ENCODE measurements around the gene TARS2. TPM values are rescaled to one million over a fixed set of nuclear protein-coding genes. Genes with fewer than 3 reads are reported as not detected.

Gene TARS2
- total and polyA plus RNA-seq, 4 donors = 14.3 to 20.5 (median 14.8) TPM

DNA sequence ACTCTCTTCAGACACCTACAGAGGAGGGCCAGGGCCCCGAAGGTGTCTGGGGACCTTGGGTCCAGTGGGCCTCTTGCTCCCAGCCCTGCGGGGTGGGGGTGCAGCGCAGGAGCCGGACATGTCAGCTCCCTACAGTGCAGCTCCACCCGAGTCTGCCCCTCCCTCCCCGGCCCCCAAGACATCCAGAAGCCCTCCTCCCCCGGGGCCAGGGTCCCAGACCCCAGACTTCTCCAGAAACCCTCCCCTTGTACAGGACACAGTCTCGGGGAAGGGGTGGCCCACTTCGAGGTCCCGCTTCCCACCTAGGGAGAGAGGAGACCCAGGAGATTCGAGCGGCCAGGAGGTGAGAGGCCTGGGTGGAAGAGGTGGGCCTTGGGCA lies 65.7 kb downstream of the TARS2 start:
- Histone ChIP-seq H3K9ac (ENCODE audit: insufficient read depth in 1 of 2, low read length in 2 of 2) (no peak overlapping the region), H3K27ac (ENCODE audit: low read depth in 1 of 2, low read length in 1 of 2) (peak overlapping the region; percentile 8 to 34), H3K9me3 (ENCODE audit: control insufficient read depth in 4 of 4, insufficient read depth in 3 of 4, low read length in 3 of 4) (no peaks in the 10 kb centered on the region), H3K36me3 (ENCODE audit: control insufficient read depth in 4 of 4, insufficient read depth in 4 of 4, low read length in 4 of 4) (peaks cover 0 to 19% (median 5%) of the 10 kb centered on the region in 4 donors), H3K27me3 (ENCODE audit: control insufficient read depth in 3 of 3, insufficient read depth in 3 of 3, low read length in 2 of 3) (no peaks in the 10 kb centered on the region), H3K4me3 (no peak overlapping the region), H3K4me1 (ENCODE audit: control insufficient read depth in 5 of 5, insufficient read depth in 5 of 5, low read length in 5 of 5) (peaks cover 0 to 38% (median 7%) of the 10 kb centered on the region in 5 donors)
- DNase-seq = no peak
- 77 to 78% methylated on average over 12 of the region's 12 CpGs for WGBS, 2 donors
- TF ChIP-seq, protein P1, sequence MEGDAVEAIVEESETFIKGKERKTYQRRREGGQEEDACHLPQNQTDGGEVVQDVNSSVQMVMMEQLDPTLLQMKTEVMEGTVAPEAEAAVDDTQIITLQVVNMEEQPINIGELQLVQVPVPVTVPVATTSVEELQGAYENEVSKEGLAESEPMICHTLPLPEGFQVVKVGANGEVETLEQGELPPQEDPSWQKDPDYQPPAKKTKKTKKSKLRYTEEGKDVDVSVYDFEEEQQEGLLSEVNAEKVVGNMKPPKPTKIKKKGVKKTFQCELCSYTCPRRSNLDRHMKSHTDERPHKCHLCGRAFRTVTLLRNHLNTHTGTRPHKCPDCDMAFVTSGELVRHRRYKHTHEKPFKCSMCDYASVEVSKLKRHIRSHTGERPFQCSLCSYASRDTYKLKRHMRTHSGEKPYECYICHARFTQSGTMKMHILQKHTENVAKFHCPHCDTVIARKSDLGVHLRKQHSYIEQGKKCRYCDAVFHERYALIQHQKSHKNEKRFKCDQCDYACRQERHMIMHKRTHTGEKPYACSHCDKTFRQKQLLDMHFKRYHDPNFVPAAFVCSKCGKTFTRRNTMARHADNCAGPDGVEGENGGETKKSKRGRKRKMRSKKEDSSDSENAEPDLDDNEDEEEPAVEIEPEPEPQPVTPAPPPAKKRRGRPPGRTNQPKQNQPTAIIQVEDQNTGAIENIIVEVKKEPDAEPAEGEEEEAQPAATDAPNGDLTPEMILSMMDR (IDR thresholded peaks at IDR 0.05; ENCODE audit: control extremely low read depth, extremely low read depth) = no peak
- no peak for ATAC-seq (ENCODE audit: insufficient read depth, low FRiP score)

DNA sequence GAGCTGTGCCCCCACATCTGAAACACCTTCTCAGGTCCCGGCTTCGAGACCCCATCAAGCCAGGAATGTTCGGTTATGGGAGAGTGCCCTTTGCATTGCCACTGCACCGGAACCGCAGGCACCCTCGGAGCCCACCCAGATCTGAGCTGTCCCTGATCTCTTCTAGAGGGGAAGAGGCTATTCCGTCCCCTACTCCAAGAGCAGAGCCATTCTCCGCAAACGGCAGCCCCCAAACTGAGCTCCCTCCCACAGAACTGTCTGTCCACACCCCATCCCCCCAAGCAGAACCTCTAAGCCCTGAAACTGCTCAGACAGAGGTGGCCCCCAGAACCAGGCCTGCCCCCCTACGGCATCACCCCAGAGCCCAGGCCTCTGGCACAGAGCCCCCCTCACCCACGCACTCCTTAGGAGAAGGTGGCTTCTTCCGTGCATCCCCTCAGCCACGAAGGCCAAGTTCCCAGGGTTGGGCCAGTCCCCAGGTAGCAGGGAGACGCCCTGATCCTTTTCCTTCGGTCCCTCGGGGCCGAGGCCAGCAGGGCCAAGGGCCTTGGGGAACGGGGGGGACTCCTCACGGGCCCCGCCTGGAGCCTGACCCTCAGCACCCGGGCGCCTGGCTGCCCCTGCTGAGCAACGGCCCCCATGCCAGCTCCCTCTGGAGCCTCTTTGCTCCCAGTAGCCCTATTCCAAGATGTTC lies 66.3 kb downstream of the TARS2 start:
- no peak overlapping the region for H3K9ac ChIP-seq (ENCODE audit: insufficient read depth in 1 of 2, low read length in 2 of 2)
- DNase-seq (no peak), ATAC-seq (ENCODE audit: insufficient read depth, low FRiP score) (no peak)
- no peaks in the 10 kb centered on the region for H3K9me3 ChIP-seq (ENCODE audit: control insufficient read depth in 4 of 4, insufficient read depth in 3 of 4, low read length in 3 of 4)
- no peak overlapping the region for H3K4me3 ChIP-seq
- peaks cover 0 to 38% (median 7%) of the 10 kb centered on the region in 5 donors for H3K4me1 ChIP-seq (ENCODE audit: control insufficient read depth in 5 of 5, insufficient read depth in 5 of 5, low read length in 5 of 5)
- WGBS, 2 donors = 90 to 93% methylated on average over 23 of the region's 23 CpGs
- H3K27ac ChIP-seq (ENCODE audit: low read depth in 1 of 2, low read length in 1 of 2) = peak overlapping the region in 1 of 2 donors; percentile 8
- no peaks in the 10 kb centered on the region for H3K27me3 ChIP-seq (ENCODE audit: control insufficient read depth in 3 of 3, insufficient read depth in 3 of 3, low read length in 2 of 3)
- peaks cover 0 to 24% (median 5%) of the 10 kb centered on the region in 4 donors for H3K36me3 ChIP-seq (ENCODE audit: control insufficient read depth in 4 of 4, insufficient read depth in 4 of 4, low read length in 4 of 4)
- TF ChIP-seq, protein P1 (IDR thresholded peaks at IDR 0.05; ENCODE audit: control extremely low read depth, extremely low read depth) = no peak

GRCh38 chr1:150554086-150554452 lies 66.8 kb downstream of the TARS2 start:
- no peak for ATAC-seq (ENCODE audit: insufficient read depth, low FRiP score)
- 92 to 96% methylated on average over 8 of the region's 8 CpGs for WGBS, 2 donors
- H3K27ac ChIP-seq (ENCODE audit: low read depth in 1 of 2, low read length in 1 of 2) = no peak overlapping the region
- H3K4me1 ChIP-seq (ENCODE audit: control insufficient read depth in 5 of 5, insufficient read depth in 5 of 5, low read length in 5 of 5) = peaks cover under 1 to 38% (median 7%) of the 10 kb centered on the region in 5 donors
- no peak overlapping the region for H3K9ac ChIP-seq (ENCODE audit: insufficient read depth in 1 of 2, low read length in 2 of 2)
- DNase-seq = no peak
- H3K4me3 ChIP-seq = no peak overlapping the region
- peaks cover 0 to 24% (median 5%) of the 10 kb centered on the region in 4 donors for H3K36me3 ChIP-seq (ENCODE audit: control insufficient read depth in 4 of 4, insufficient read depth in 4 of 4, low read length in 4 of 4)
- TF ChIP-seq, protein P1 (IDR thresholded peaks at IDR 0.05; ENCODE audit: control extremely low read depth, extremely low read depth) = no peak
- H3K27me3 ChIP-seq (ENCODE audit: control insufficient read depth in 3 of 3, insufficient read depth in 3 of 3, low read length in 2 of 3) = no peaks in the 10 kb centered on the region
- no peaks in the 10 kb centered on the region for H3K9me3 ChIP-seq (ENCODE audit: control insufficient read depth in 4 of 4, insufficient read depth in 3 of 4, low read length in 3 of 4)

Data from lung (tissue), 12 donors.